Astrocyte (in vitro differentiated cells and primary cell): ENCODE measurements around the gene LRBA. TPM values are rescaled to one million over a fixed set of nuclear protein-coding genes. Genes with fewer than 3 reads are reported as not detected.

Experiments
- DNase-seq: peaks from one replicate; pipeline ENCODE4 v3.0.0-alpha.2; 2010; ENCODE audit warnings: low read depth
- FAIRE-seq: peaks from 2 replicates; lab custom pipeline; 2011; peaks lifted over from hg19 to GRCh38; lab: Jason Lieb, UNC
- H2AFZ ChIP-seq: 2 replicates; pipeline ENCODE4 v1.6.0; 2012; ENCODE audit warnings: low read depth, low read length, inconsistent platforms
- H3K27ac ChIP-seq: 2 replicates; pipeline ENCODE4 v1.5.1; 2011; ENCODE audit warnings: low read depth, low read length, inconsistent platforms
- H3K27me3 ChIP-seq: 2 replicates; pipeline ENCODE4 v1.6.0; 2011; ENCODE audit warnings: low read length, inconsistent platforms; ENCODE audit not compliant: insufficient read depth
- H3K36me3 ChIP-seq: 2 replicates; pipeline ENCODE4 v1.5.1; 2011; ENCODE audit warnings: low read length, inconsistent platforms; ENCODE audit not compliant: insufficient read depth
- H3K4me1 ChIP-seq: 2 replicates; pipeline ENCODE4 v1.5.1; 2011; ENCODE audit warnings: low read length, inconsistent platforms; ENCODE audit not compliant: insufficient read depth
- H3K4me2 ChIP-seq: 2 replicates; pipeline ENCODE4 v1.6.0; 2012; ENCODE audit warnings: low read length, inconsistent platforms
- H3K4me3 ChIP-seq: 2 replicates; pipeline ENCODE4 v1.5.1; 2011; ENCODE audit warnings: low read depth, mild to moderate bottlenecking, low read length, inconsistent platforms; ENCODE audit not compliant: insufficient read depth
- H3K79me2 ChIP-seq: 2 replicates; pipeline ENCODE4 v1.6.0; 2012; ENCODE audit warnings: mild to moderate bottlenecking, low read length, inconsistent platforms; ENCODE audit not compliant: insufficient read depth
- H3K9ac ChIP-seq: 2 replicates; pipeline ENCODE4 v1.6.0; 2012; ENCODE audit warnings: mild to moderate bottlenecking, low read length, inconsistent platforms
- H3K9me3 ChIP-seq: 2 replicates; pipeline ENCODE4 v1.5.1; 2012; ENCODE audit warnings: low read depth, mild to moderate bottlenecking, low read length, inconsistent platforms; ENCODE audit not compliant: insufficient read depth
- H4K20me1 ChIP-seq: 2 replicates; pipeline ENCODE4 v1.6.0; 2012; ENCODE audit warnings: low read length, inconsistent platforms; ENCODE audit not compliant: insufficient read depth
- H3K27ac Mint-ChIP-seq: one replicate; pipeline ENCODE4 v1.8.0; 2021; ENCODE audit warnings: mild to moderate bottlenecking, mixed read lengths; ENCODE audit not compliant: unreplicated experiment
- H3K27me3 Mint-ChIP-seq: one replicate; pipeline ENCODE4 v1.8.0; 2021; ENCODE audit warnings: low read depth, mixed read lengths; ENCODE audit not compliant: unreplicated experiment
- H3K36me3 Mint-ChIP-seq: one replicate; pipeline ENCODE4 v1.8.0; 2021; ENCODE audit warnings: low read depth, mixed read lengths; ENCODE audit not compliant: unreplicated experiment
- H3K4me1 Mint-ChIP-seq: one replicate; pipeline ENCODE4 v1.8.0; 2021; ENCODE audit warnings: low read depth, mixed read lengths; ENCODE audit not compliant: unreplicated experiment
- H3K4me3 Mint-ChIP-seq: one replicate; pipeline ENCODE4 v1.8.0; 2021; ENCODE audit warnings: mild to moderate bottlenecking, moderate library complexity, mixed read lengths; ENCODE audit not compliant: unreplicated experiment
- H3K9me3 Mint-ChIP-seq: one replicate; pipeline ENCODE4 v1.8.0; 2021; ENCODE audit warnings: mild to moderate bottlenecking, mixed read lengths; ENCODE audit not compliant: unreplicated experiment
- EZH2 ChIP-seq: IDR thresholded peaks from 2 replicates; pipeline ENCODE4 v1.6.1; 2012; ENCODE audit warnings: mild to moderate bottlenecking, low read length, inconsistent platforms; ENCODE audit not compliant: insufficient read depth
- total RNA-seq: library from RNA; stranded (reverse); gene quantifications from 2 replicates; pipeline ENCODE4 v1.2.1, GENCODE V29; 2021
- TF ChIP-seq, protein P1 (sequence below): IDR thresholded peaks from 2 replicates; pipeline ENCODE4 v1.5.1; 2011; ENCODE audit warnings: low read depth, mild to moderate bottlenecking, inconsistent platforms, low read length, moderate library complexity; ENCODE audit not compliant: insufficient read depth

Gene LRBA
- total RNA-seq, 1 donor from 2014 or later: 25.3 TPM

DNA sequence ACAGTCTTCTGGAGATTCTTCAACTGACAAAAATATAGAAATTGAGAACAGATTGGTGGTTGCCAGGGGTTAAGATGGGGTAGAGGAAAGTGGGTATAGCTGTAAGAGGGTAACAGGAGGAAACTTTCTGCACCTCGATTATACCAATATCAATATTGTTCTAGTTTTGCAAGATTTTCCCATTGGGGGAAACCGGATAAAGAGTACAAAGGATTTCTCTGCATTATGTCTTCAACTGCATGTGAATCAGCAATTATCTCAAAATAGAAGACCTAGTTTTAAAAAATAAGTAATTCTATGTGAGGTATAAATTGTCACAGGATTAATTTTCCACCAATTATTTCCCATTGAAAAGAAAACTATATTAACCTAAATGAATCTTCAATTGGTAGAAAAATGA, 65.7 kb downstream of the LRBA start:
- peaks cover 8% of the 10 kb centered on the region for H3K4me1 Mint-ChIP-seq
- TF ChIP-seq, protein P1, sequence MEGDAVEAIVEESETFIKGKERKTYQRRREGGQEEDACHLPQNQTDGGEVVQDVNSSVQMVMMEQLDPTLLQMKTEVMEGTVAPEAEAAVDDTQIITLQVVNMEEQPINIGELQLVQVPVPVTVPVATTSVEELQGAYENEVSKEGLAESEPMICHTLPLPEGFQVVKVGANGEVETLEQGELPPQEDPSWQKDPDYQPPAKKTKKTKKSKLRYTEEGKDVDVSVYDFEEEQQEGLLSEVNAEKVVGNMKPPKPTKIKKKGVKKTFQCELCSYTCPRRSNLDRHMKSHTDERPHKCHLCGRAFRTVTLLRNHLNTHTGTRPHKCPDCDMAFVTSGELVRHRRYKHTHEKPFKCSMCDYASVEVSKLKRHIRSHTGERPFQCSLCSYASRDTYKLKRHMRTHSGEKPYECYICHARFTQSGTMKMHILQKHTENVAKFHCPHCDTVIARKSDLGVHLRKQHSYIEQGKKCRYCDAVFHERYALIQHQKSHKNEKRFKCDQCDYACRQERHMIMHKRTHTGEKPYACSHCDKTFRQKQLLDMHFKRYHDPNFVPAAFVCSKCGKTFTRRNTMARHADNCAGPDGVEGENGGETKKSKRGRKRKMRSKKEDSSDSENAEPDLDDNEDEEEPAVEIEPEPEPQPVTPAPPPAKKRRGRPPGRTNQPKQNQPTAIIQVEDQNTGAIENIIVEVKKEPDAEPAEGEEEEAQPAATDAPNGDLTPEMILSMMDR: no peak
- TF ChIP-seq EZH2: no peak
- no peak for DNase-seq
- Histone ChIP-seq H3K36me3 (no peaks in the 10 kb centered on the region), H3K27ac (no peak overlapping the region), H3K27me3 (no peaks in the 10 kb centered on the region), H3K9me3 (no peaks in the 10 kb centered on the region), H3K4me3 (no peak overlapping the region), H3K4me2 (no peak overlapping the region), H3K4me1 (no peaks in the 10 kb centered on the region), H4K20me1 (no peaks in the 10 kb centered on the region), H2AFZ (no peak overlapping the region), H3K9ac (no peak overlapping the region), H3K79me2 (peaks cover 8% of the 10 kb centered on the region)
- peaks cover 3% of the 10 kb centered on the region for H3K36me3 Mint-ChIP-seq
- no peak overlapping the region for H3K4me3 Mint-ChIP-seq
- no peaks in the 10 kb centered on the region for H3K27me3 Mint-ChIP-seq
- no peak for FAIRE-seq
- H3K27ac Mint-ChIP-seq: no peak overlapping the region
- H3K9me3 Mint-ChIP-seq: peaks cover 8% of the 10 kb centered on the region

DNA sequence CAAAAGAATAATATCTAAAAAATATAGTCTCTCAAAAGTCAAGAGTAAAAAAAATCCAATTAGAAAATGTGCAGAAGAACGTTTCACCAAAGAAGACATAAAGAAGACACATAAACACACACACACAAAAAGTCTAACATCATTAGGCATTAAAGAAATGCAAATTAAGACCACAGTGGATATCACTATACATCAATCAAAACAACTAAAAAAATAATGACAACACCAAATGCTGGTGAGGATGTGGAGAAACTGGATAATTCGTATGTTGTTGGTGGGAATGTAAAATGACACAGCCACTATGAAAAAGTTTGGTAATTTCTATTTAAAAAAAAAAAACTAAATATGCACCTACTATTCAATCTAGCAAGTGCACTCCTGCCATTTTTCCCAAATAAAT, 66.4 kb downstream of the LRBA start:
- Histone ChIP-seq H3K9me3 (no peaks in the 10 kb centered on the region), H3K9ac (no peak overlapping the region), H3K4me3 (no peak overlapping the region), H3K4me1 (no peaks in the 10 kb centered on the region), H2AFZ (no peak overlapping the region), H3K27ac (no peak overlapping the region), H4K20me1 (no peaks in the 10 kb centered on the region), H3K36me3 (no peaks in the 10 kb centered on the region), H3K4me2 (no peak overlapping the region), H3K27me3 (no peaks in the 10 kb centered on the region), H3K79me2 (peaks cover 8% of the 10 kb centered on the region)
- H3K4me1 Mint-ChIP-seq: peaks cover 10% of the 10 kb centered on the region
- H3K9me3 Mint-ChIP-seq: peaks cover 8% of the 10 kb centered on the region
- no peak overlapping the region for H3K27ac Mint-ChIP-seq
- TF ChIP-seq, protein P1: no peak
- TF ChIP-seq EZH2: no peak
- H3K27me3 Mint-ChIP-seq: no peaks in the 10 kb centered on the region
- no peak overlapping the region for H3K4me3 Mint-ChIP-seq
- FAIRE-seq (no peak), DNase-seq (no peak)
- peaks cover 3% of the 10 kb centered on the region for H3K36me3 Mint-ChIP-seq

DNA sequence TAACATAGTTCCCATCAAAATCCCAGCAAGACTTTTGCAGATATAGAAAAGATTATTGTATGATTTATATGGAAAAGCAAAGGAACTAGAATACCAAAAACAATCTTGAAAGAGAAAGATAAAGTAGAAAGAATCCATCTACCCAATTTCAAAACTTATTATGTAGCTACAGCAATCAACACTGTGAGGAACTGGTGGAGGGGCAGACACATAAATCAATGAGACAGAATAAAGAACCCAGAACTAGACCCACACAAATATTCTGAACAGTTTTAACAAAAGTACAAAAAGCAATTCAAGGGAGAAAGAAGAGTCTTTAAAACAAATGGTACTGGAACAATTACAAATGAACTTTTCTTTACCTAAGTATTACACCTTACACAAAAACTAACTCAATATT, 67.0 kb downstream of the LRBA start:
- peaks cover 3% of the 10 kb centered on the region for H3K36me3 Mint-ChIP-seq
- no peak overlapping the region for H3K4me2 ChIP-seq
- no peak overlapping the region for H3K4me3 ChIP-seq
- FAIRE-seq: no peak
- H3K4me1 ChIP-seq: no peaks in the 10 kb centered on the region
- peaks cover 8% of the 10 kb centered on the region for H3K79me2 ChIP-seq
- no peak overlapping the region for H3K4me3 Mint-ChIP-seq
- no peaks in the 10 kb centered on the region for H3K27me3 Mint-ChIP-seq
- no peaks in the 10 kb centered on the region for H4K20me1 ChIP-seq
- H3K36me3 ChIP-seq: no peaks in the 10 kb centered on the region
- DNase-seq: no peak
- no peaks in the 10 kb centered on the region for H3K27me3 ChIP-seq
- peaks cover 12% of the 10 kb centered on the region for H3K4me1 Mint-ChIP-seq
- no peak overlapping the region for H2AFZ ChIP-seq
- H3K27ac Mint-ChIP-seq: no peak overlapping the region
- no peaks in the 10 kb centered on the region for H3K9me3 ChIP-seq
- H3K27ac ChIP-seq: no peak overlapping the region
- H3K9me3 Mint-ChIP-seq: peaks cover 7% of the 10 kb centered on the region
- no peak overlapping the region for H3K9ac ChIP-seq
- no peak for TF ChIP-seq EZH2
- TF ChIP-seq, protein P1: no peak
